HEK293 (cell line): ENCODE measurements around the gene FRRS1L.

ENCODE experiments used
- CTCF ChIA-PET: fragments of 350-600 bp; formaldehyde crosslinking; extraction: SDS; loops from one replicate; lab custom pipeline; 2021; ENCODE audit warnings: antibody characterized with exemption; lab: Yijun Ruan, JAX
- POLR2A ChIA-PET: fragments of 300-600 bp; formaldehyde crosslinking; extraction: SDS; loops from one replicate; lab custom pipeline; 2020; ENCODE audit warnings: antibody characterized with exemption, inconsistent platforms; lab: Yijun Ruan, JAX
- H3K27ac ChIP-seq: fragments of 200-500 bp; sonication (Bioruptor generic); 2 replicates; pipeline ENCODE4 v1.5.1; 2014; ENCODE audit warnings: low read depth, low read length, control low read depth, inconsistent platforms; ENCODE audit errors: extremely low read depth
- H3K36me3 ChIP-seq, 2 experiments: fragments of 200-500 bp in 1 of 2; sonication (Bioruptor generic) in 1 of 2; 1 replicate in 1 of 2; 2 replicates in 1 of 2; pipeline ENCODE4 v1.5.1; 2014 to 2017; ENCODE audit warnings: inconsistent platforms in 2 of 2, low read length in 2 of 2; ENCODE audit not compliant: control insufficient read depth in 2 of 2, insufficient read depth in 1 of 2
- H3K4me1 ChIP-seq: fragments of 200-500 bp; sonication (Bioruptor generic); 2 replicates; pipeline ENCODE4 v1.5.1; 2014; ENCODE audit warnings: mild to moderate bottlenecking, low read length, inconsistent platforms; ENCODE audit not compliant: control insufficient read depth, insufficient read depth
- H3K4me3 ChIP-seq: 2 replicates; pipeline ENCODE4 v1.5.1; 2011; ENCODE audit warnings: low read depth, mild to moderate bottlenecking, control low read depth, low read length, moderate library complexity
- H3K9me3 ChIP-seq: fragments of 200-500 bp; sonication (Bioruptor generic); 2 replicates; pipeline ENCODE4 v1.5.1; 2014; ENCODE audit warnings: low read depth, low read length, inconsistent platforms; ENCODE audit not compliant: control insufficient read depth, insufficient read depth
- ELK4 ChIP-seq: IDR thresholded peaks from 2 replicates; pipeline ENCODE4 v1.6.1; 2011; ENCODE audit warnings: mild to moderate bottlenecking, low read depth, low read length, borderline replicate concordance
- FEZF1 ChIP-seq: fragments of 450-650 bp; formaldehyde crosslinking; IDR thresholded peaks from 2 replicates; pipeline ENCODE4 v1.5.1; 2016; ENCODE audit warnings: missing biosample characterization, missing genetic modification characterization
- HOXC10 ChIP-seq: sonication (generic); formaldehyde crosslinking; IDR thresholded peaks from 2 replicates; pipeline ENCODE4 v1.8.1; 2023; ENCODE audit warnings: mild to moderate bottlenecking, missing genetic modification reagents
- KLF8 ChIP-seq: fragments of 450-650 bp; formaldehyde crosslinking; IDR thresholded peaks from 2 replicates; pipeline ENCODE4 v1.5.1; 2016; ENCODE audit warnings: missing biosample characterization, missing genetic modification characterization
- KLF9 ChIP-seq: fragments of 450-650 bp; formaldehyde crosslinking; IDR thresholded peaks from 2 replicates; pipeline ENCODE4 v1.5.1; 2016; ENCODE audit warnings: missing biosample characterization, missing genetic modification characterization, low read depth
- PBX3 ChIP-seq: sonication (generic); formaldehyde crosslinking; IDR thresholded peaks from 2 replicates; pipeline ENCODE4 v1.8.1; 2022; ENCODE audit warnings: mild to moderate bottlenecking, moderate library complexity, missing genetic modification reagents
- SALL2 ChIP-seq: fragments of 450-650 bp; formaldehyde crosslinking; IDR thresholded peaks from 2 replicates; pipeline ENCODE4 v1.5.0; 2017; ENCODE audit warnings: missing biosample characterization, mild to moderate bottlenecking, missing genetic modification characterization, borderline replicate concordance
- ZBTB10 ChIP-seq: fragments of 450-650 bp; formaldehyde crosslinking; IDR thresholded peaks from 2 replicates; pipeline ENCODE4 v1.5.1; 2016; ENCODE audit warnings: missing biosample characterization, missing genetic modification characterization
- ZBTB7A ChIP-seq: fragments of 450-650 bp; formaldehyde crosslinking; IDR thresholded peaks from 2 replicates; pipeline ENCODE4 v1.5.1; 2016; ENCODE audit warnings: low read depth, missing biosample characterization, missing genetic modification characterization
- ZFP3 ChIP-seq: fragments of 450-650 bp; formaldehyde crosslinking; IDR thresholded peaks from 2 replicates; pipeline ENCODE4 v1.5.1; 2016; ENCODE audit warnings: low read depth, missing biosample characterization, missing genetic modification characterization
- ZFP69B ChIP-seq: fragments of 450-650 bp; formaldehyde crosslinking; IDR thresholded peaks from 2 replicates; pipeline ENCODE4 v1.5.1; 2016; ENCODE audit warnings: missing biosample characterization, missing genetic modification characterization
- ZIC2 ChIP-seq: fragments of 450-650 bp; formaldehyde crosslinking; IDR thresholded peaks from 2 replicates; pipeline ENCODE4 v1.5.1; 2016; ENCODE audit warnings: missing biosample characterization, missing genetic modification characterization
- ZNF133 ChIP-seq: fragments of 450-650 bp; formaldehyde crosslinking; IDR thresholded peaks from 2 replicates; pipeline ENCODE4 v1.5.1; 2016; ENCODE audit warnings: missing biosample characterization, missing genetic modification characterization
- ZNF211 ChIP-seq: fragments of 450-650 bp; formaldehyde crosslinking; IDR thresholded peaks from 2 replicates; pipeline ENCODE4 v1.5.1; 2016; ENCODE audit warnings: low read depth, missing biosample characterization, missing genetic modification characterization
- ZNF214 ChIP-seq: fragments of 450-650 bp; formaldehyde crosslinking; IDR thresholded peaks from 2 replicates; pipeline ENCODE4 v1.5.1; 2017; ENCODE audit warnings: missing biosample characterization, mild to moderate bottlenecking, missing genetic modification characterization, borderline replicate concordance
- ZNF221 ChIP-seq: fragments of 450-650 bp; formaldehyde crosslinking; IDR thresholded peaks from 2 replicates; pipeline ENCODE4 v1.5.1; 2017; ENCODE audit warnings: missing biosample characterization, missing genetic modification characterization, borderline replicate concordance
- ZNF394 ChIP-seq: fragments of 450-650 bp; formaldehyde crosslinking; IDR thresholded peaks from 2 replicates; pipeline ENCODE4 v1.5.1; 2016; ENCODE audit warnings: missing biosample characterization, missing genetic modification characterization, mild to moderate bottlenecking, moderate library complexity, borderline replicate concordance
- ZNF580 ChIP-seq: fragments of 450-650 bp; formaldehyde crosslinking; IDR thresholded peaks from 2 replicates; pipeline ENCODE4 v1.5.1; 2016; ENCODE audit warnings: missing biosample characterization, missing genetic modification characterization
- ZNF629 ChIP-seq: fragments of 450-650 bp; formaldehyde crosslinking; IDR thresholded peaks from 2 replicates; pipeline ENCODE4 v1.5.1; 2017; ENCODE audit warnings: missing biosample characterization, missing genetic modification characterization
- ZNF639 ChIP-seq: fragments of 450-650 bp; formaldehyde crosslinking; IDR thresholded peaks from 2 replicates; pipeline ENCODE4 v1.5.1; 2016; ENCODE audit warnings: missing biosample characterization, missing genetic modification characterization

FRRS1L gene

GRCh38 chr9:109166171-109166770 is 778 bp downstream of the FRRS1L start:
- TF ChIP-seq KLF8 (tag by site-specific recombination) (no peak), ZIC2 (tag by site-specific recombination) (no peak), ZNF221 (tag by site-specific recombination) (no peak), FEZF1 (no peak), ZBTB10 (tag by site-specific recombination) (no peak), HOXC10 (CRISPR knock-in tag) (no peak), ZFP69B (tag by site-specific recombination) (no peak), ZNF214 (tag by site-specific recombination) (no peak), ZNF211 (no peak), ZNF629 (tag by site-specific recombination) (no peak), ZNF580 (tag by site-specific recombination) (no peak), ZNF133 (no peak), ZNF639 (no peak), SALL2 (tag by site-specific recombination) (no peak), PBX3 (CRISPR knock-in tag) (no peak), ELK4 (no peak), ZFP3 (tag by site-specific recombination) (no peak), ZBTB7A (tag by site-specific recombination) (no peak), KLF9 (tag by site-specific recombination) (no peak), ZNF394 (no peak)
- H3K4me3 ChIP-seq, result no peak overlapping the region
- H3K9me3 ChIP-seq, result no peaks in the 10 kb centered on the region
- no peak overlapping the region for H3K27ac ChIP-seq
- ChIA-PET CTCF (interaction anchor here (0.6 to 1.2 kb wide), 3 partner anchors 22 to 353 kb away, joined by 3 to 5 read pairs (median 4); no protein-coding TSS in a partner anchor), POLR2A (no interaction called here)
- no peaks in the 10 kb centered on the region; the same call in 1 of the 2 replicates for H3K4me1 ChIP-seq
- H3K36me3 ChIP-seq, result no peaks in the 10 kb centered on the region
